ENCODE data around the gene RPS6KA2. TPM values are rescaled to one million over a fixed set of nuclear protein-coding genes. Genes with fewer than 3 reads are reported as not detected.

Gene RPS6KA2
- total and polyA plus RNA-seq, 2 experiments from 2014 or later = 12.5 to 25.3 TPM

DNA sequence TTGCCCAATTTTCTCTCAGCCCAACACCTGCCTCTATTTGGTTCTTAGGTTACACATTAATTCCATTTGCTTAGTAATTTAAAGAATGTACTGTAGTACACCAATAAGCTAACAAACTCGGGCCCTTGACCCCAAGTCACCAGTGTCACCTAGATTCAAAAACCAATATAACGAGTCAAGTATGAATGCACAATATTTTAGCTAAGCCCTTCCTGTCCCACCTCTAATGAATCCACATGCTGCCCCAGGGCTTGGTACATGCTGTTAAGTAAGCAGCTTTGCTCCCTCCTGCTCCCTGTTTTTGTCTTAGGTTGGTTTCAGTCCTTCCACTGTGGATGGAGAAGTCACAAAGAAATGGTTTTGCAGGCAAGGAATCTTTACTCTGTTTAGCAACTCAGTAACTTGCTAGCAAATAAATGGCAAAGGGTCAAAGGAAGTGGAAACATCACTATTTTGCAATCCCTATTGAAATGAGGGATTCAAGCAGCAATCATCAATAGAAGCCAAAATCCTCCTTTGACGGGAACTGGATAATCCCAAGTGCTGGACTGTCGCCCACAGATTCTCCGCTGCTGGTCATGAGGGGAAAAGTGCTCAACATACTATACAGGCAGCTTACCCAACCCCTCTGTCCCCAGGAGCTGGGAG lies 239.3 kb downstream of the RPS6KA2 start:
- H3K4me3 Mint-ChIP-seq = no peak overlapping the region
- TF ChIP-seq ETS1 (IDR thresholded peaks at IDR 0.05) = no peak
- no peak for TF ChIP-seq POLR2AphosphoS5 (IDR thresholded peaks at IDR 0.05; ENCODE audit: low read depth)
- TF ChIP-seq STAT1 (IDR thresholded peaks at IDR 0.05; ENCODE audit: unreplicated experiment) = no peak
- no peak for TF ChIP-seq JUNB (IDR thresholded peaks at IDR 0.05; ENCODE audit: unreplicated experiment)
- TF ChIP-seq, protein P1, sequence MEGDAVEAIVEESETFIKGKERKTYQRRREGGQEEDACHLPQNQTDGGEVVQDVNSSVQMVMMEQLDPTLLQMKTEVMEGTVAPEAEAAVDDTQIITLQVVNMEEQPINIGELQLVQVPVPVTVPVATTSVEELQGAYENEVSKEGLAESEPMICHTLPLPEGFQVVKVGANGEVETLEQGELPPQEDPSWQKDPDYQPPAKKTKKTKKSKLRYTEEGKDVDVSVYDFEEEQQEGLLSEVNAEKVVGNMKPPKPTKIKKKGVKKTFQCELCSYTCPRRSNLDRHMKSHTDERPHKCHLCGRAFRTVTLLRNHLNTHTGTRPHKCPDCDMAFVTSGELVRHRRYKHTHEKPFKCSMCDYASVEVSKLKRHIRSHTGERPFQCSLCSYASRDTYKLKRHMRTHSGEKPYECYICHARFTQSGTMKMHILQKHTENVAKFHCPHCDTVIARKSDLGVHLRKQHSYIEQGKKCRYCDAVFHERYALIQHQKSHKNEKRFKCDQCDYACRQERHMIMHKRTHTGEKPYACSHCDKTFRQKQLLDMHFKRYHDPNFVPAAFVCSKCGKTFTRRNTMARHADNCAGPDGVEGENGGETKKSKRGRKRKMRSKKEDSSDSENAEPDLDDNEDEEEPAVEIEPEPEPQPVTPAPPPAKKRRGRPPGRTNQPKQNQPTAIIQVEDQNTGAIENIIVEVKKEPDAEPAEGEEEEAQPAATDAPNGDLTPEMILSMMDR (conservative IDR thresholded peaks at IDR 0.05; ENCODE audit: low read depth in 2 of 2) = no peak
- no peak for TF ChIP-seq NANOG (IDR thresholded peaks at IDR 0.05; ENCODE audit: borderline replicate concordance)
- TF ChIP-seq EZH2phosphoT487 (IDR thresholded peaks at IDR 0.05; ENCODE audit: unreplicated experiment) = no peak
- TF ChIP-seq CREB1 (CRISPR knock-in tag; IDR thresholded peaks at IDR 0.05; ENCODE audit: low read depth) = no peak
- TF ChIP-seq, protein P2, sequence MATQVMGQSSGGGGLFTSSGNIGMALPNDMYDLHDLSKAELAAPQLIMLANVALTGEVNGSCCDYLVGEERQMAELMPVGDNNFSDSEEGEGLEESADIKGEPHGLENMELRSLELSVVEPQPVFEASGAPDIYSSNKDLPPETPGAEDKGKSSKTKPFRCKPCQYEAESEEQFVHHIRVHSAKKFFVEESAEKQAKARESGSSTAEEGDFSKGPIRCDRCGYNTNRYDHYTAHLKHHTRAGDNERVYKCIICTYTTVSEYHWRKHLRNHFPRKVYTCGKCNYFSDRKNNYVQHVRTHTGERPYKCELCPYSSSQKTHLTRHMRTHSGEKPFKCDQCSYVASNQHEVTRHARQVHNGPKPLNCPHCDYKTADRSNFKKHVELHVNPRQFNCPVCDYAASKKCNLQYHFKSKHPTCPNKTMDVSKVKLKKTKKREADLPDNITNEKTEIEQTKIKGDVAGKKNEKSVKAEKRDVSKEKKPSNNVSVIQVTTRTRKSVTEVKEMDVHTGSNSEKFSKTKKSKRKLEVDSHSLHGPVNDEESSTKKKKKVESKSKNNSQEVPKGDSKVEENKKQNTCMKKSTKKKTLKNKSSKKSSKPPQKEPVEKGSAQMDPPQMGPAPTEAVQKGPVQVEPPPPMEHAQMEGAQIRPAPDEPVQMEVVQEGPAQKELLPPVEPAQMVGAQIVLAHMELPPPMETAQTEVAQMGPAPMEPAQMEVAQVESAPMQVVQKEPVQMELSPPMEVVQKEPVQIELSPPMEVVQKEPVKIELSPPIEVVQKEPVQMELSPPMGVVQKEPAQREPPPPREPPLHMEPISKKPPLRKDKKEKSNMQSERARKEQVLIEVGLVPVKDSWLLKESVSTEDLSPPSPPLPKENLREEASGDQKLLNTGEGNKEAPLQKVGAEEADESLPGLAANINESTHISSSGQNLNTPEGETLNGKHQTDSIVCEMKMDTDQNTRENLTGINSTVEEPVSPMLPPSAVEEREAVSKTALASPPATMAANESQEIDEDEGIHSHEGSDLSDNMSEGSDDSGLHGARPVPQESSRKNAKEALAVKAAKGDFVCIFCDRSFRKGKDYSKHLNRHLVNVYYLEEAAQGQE (IDR thresholded peaks at IDR 0.05; ENCODE audit: unreplicated experiment) = no peak
- TF ChIP-seq ZNF331 (CRISPR knock-in tag; IDR thresholded peaks at IDR 0.05; ENCODE audit: low read depth) = no peak
- TF ChIP-seq, protein P3, sequence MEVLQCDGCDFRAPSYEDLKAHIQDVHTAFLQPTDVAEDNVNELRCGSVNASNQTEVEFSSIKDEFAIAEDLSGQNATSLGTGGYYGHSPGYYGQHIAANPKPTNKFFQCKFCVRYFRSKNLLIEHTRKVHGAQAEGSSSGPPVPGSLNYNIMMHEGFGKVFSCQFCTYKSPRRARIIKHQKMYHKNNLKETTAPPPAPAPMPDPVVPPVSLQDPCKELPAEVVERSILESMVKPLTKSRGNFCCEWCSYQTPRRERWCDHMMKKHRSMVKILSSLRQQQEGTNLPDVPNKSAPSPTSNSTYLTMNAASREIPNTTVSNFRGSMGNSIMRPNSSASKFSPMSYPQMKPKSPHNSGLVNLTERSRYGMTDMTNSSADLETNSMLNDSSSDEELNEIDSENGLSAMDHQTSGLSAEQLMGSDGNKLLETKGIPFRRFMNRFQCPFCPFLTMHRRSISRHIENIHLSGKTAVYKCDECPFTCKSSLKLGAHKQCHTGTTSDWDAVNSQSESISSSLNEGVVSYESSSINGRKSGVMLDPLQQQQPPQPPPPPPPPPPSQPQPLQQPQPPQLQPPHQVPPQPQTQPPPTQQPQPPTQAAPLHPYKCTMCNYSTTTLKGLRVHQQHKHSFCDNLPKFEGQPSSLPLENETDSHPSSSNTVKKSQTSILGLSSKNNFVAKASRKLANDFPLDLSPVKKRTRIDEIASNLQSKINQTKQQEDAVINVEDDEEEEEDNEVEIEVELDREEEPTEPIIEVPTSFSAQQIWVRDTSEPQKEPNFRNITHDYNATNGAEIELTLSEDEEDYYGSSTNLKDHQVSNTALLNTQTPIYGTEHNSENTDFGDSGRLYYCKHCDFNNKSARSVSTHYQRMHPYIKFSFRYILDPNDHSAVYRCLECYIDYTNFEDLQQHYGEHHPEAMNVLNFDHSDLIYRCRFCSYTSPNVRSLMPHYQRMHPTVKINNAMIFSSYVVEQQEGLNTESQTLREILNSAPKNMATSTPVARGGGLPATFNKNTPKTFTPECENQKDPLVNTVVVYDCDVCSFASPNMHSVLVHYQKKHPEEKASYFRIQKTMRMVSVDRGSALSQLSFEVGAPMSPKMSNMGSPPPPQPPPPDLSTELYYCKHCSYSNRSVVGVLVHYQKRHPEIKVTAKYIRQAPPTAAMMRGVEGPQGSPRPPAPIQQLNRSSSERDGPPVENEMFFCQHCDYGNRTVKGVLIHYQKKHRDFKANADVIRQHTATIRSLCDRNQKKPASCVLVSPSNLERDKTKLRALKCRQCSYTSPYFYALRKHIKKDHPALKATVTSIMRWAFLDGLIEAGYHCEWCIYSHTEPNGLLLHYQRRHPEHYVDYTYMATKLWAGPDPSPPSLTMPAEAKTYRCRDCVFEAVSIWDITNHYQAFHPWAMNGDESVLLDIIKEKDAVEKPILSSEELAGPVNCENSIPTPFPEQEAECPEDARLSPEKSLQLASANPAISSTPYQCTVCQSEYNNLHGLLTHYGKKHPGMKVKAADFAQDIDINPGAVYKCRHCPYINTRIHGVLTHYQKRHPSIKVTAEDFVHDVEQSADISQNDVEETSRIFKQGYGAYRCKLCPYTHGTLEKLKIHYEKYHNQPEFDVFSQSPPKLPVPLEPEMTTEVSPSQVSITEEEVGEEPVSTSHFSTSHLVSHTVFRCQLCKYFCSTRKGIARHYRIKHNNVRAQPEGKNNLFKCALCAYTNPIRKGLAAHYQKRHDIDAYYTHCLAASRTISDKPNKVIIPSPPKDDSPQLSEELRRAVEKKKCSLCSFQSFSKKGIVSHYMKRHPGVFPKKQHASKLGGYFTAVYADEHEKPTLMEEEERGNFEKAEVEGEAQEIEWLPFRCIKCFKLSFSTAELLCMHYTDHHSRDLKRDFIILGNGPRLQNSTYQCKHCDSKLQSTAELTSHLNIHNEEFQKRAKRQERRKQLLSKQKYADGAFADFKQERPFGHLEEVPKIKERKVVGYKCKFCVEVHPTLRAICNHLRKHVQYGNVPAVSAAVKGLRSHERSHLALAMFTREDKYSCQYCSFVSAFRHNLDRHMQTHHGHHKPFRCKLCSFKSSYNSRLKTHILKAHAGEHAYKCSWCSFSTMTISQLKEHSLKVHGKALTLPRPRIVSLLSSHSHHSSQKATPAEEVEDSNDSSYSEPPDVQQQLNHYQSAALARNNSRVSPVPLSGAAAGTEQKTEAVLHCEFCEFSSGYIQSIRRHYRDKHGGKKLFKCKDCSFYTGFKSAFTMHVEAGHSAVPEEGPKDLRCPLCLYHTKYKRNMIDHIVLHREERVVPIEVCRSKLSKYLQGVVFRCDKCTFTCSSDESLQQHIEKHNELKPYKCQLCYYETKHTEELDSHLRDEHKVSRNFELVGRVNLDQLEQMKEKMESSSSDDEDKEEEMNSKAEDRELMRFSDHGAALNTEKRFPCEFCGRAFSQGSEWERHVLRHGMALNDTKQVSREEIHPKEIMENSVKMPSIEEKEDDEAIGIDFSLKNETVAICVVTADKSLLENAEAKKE (CRISPR knock-in tag; IDR thresholded peaks at IDR 0.05) = no peak
- no peaks in the 10 kb centered on the region for H3F3A ChIP-seq (replicated peaks; ENCODE audit: low read depth)
- ATAC-seq (no peak), DNase-seq (ENCODE audit: low spot score) (no peak)
- H3K4me1 ChIP-seq (ENCODE audit: insufficient read depth) = peaks cover 12% of the 10 kb centered on the region
- peaks cover 3% of the 10 kb centered on the region; the same call in 1 of the 2 replicates for H3K9me2 ChIP-seq (ENCODE audit: insufficient read depth)
- H3K4me2 ChIP-seq = no peak overlapping the region
- peaks cover 10% of the 10 kb centered on the region; the same call in 2 of the 3 replicates for H3K4me1 Mint-ChIP-seq
- no peak overlapping the region for H3K27ac ChIP-seq (ENCODE audit: low read depth)
- H3K27me3 ChIP-seq (ENCODE audit: insufficient read depth) = no peaks in the 10 kb centered on the region
- no peaks in the 10 kb centered on the region for H3K36me3 ChIP-seq (ENCODE audit: insufficient read depth)
- H3K36me3 Mint-ChIP-seq (ENCODE audit: low read depth) = no peaks in the 10 kb centered on the region
- no peak overlapping the region for H3K27ac Mint-ChIP-seq
- no peaks in the 10 kb centered on the region for H4K20me1 ChIP-seq (replicated peaks; ENCODE audit: insufficient read depth)
- no peaks in the 10 kb centered on the region for H3K9me3 Mint-ChIP-seq
- no peak overlapping the region for H3K4me3 ChIP-seq
- peaks cover 8% of the 10 kb centered on the region for H3K27me3 Mint-ChIP-seq (ENCODE audit: insufficient read depth, low read depth, poor library complexity)
- H3K79me2 ChIP-seq (replicated peaks; ENCODE audit: insufficient read depth) = no peaks in the 10 kb centered on the region
- no peak overlapping the region for H2AFZ ChIP-seq
